HG02798 (cell line): ENCODE data around the gene KLHL22.
A peak's percentile ranks its signal among the peaks of the same experiment; 100 is the strongest.
"Not testable (repeated sequence)": the region's sequence is repeated elsewhere in the genome, so short reads cannot be mapped to it uniquely, and the experiment has no call there.

ENCODE experiments used
- ATAC-seq: cut with Tn5 transposase; IDR thresholded peaks from one replicate; pipeline ENCODE4 v1.9.1; 2021; ENCODE audit warnings: mild to moderate bottlenecking; ENCODE audit not compliant: unreplicated experiment, poor library complexity

Gene KLHL22

GRCh38 chr22:20472629-20473442 is 22.8 kb downstream of the KLHL22 start:
- no peak for ATAC-seq

GRCh38 chr22:20471126-20471833 is 24.3 kb downstream of the KLHL22 start:
- no peak for ATAC-seq

- ATAC-seq, result not testable (repeated sequence)
Measured at GRCh38 chr22:20470525-20470924, 25.1 kb downstream of the KLHL22 start.

- no peak for ATAC-seq
Measured at GRCh38 chr22:20469110-20469868, 26.3 kb downstream of the KLHL22 start.

GRCh38 chr22:20466659-20467379 is 28.8 kb downstream of the KLHL22 start:
- no peak for ATAC-seq

- ATAC-seq, result no peak
Measured at GRCh38 chr22:20465759-20466077, 29.9 kb downstream of the KLHL22 start.

GRCh38 chr22:20464912-20465758 is 30.5 kb downstream of the KLHL22 start:
- ATAC-seq, result no peak

GRCh38 chr22:20464096-20464614 is 31.4 kb downstream of the KLHL22 start:
- no peak for ATAC-seq

GRCh38 chr22:20463324-20464095 is 32.1 kb downstream of the KLHL22 start:
- ATAC-seq, result no peak

- ATAC-seq, result no peak
Measured at GRCh38 chr22:20459862-20460261, 35.7 kb downstream of the KLHL22 start.

GRCh38 chr22:20459152-20459542 is 36.4 kb downstream of the KLHL22 start:
- ATAC-seq, result no peak

- no peak for ATAC-seq
Measured at GRCh38 chr22:20458530-20459151, 37.0 kb downstream of the KLHL22 start.

- no peak for ATAC-seq
Measured at GRCh38 chr22:20457506-20458240, 37.9 kb downstream of the KLHL22 start.

- no peak for ATAC-seq
Measured at GRCh38 chr22:20456722-20457076, 38.9 kb downstream of the KLHL22 start.

GRCh38 chr22:20456064-20456721 is 39.4 kb downstream of the KLHL22 start:
- peak; percentile 57 for ATAC-seq

GRCh38 chr22:20455709-20456063 is 39.9 kb downstream of the KLHL22 start:
- ATAC-seq, result no peak

GRCh38 chr22:20453222-20453621 is 42.4 kb downstream of the KLHL22 start:
- ATAC-seq, result no peak
